Activated T-cell treated with anti-CD3 and anti-CD28 coated beads, Interleukin-2, amount 50 U/mL, for 48 hours (primary cell): Measurements from ENCODE around the gene PDE9A.
"Not testable (repeated sequence)": the region's sequence is repeated elsewhere in the genome, so short reads cannot be mapped to it uniquely, and the experiment has no call there.

ENCODE experiments used
- DNase-seq, 2 experiments: peaks; one replicate each; pipeline ENCODE4 v3.0.0-alpha.2; 2020

Gene PDE9A

DNA sequence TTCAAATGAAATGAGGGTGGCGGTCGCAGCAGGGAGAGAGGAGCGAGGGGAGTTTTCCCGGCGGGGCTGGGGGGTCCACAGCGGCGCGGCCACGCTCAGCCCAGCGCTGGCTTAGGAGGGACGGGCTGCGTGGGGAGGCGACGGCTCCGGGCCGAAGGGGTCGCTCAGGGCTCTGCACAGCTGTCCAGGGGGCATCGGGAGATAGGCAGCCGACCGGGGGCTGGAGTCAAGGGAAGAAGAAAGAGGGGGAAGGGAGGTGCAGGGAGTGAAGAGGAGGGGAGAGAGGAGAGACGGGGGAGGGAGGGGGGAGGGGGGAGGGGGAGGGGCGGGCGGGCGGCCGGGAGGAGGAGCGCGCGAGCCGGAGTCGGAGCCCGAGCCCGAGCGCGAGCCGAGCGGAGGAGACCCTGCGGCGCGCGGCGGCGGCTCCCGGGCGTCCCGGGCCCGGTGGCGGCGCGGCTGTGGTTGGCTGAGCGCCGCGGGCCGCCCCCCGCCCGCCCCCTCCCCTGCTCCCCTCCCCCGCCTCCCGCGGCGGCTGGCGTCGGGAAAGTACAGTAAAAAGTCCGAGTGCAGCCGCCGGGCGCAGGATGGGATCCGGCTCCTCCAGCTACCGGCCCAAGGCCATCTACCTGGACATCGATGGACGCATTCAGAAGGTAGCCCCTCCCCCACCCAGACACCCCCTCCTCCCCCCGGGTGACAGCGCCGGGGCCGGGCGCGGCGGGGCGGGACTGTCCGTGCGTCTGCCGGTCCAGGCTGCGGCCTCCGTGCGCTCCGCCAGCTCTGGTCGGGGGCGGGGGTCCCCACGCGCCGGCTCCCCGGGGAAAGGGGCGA lies at the start of gene PDE9A:
Gene PDE9A, plus strand, starts transcription at position 391 of the 831 bp plus-strand sequence. Its CDS starts 194 bp downstream, at position 585.
- DNase-seq: peak; percentile 38 to 42

GRCh38 chr21:42607102-42607501 lies 46.3 kb upstream of the PDE9A start:
- no peak for DNase-seq

DNA sequence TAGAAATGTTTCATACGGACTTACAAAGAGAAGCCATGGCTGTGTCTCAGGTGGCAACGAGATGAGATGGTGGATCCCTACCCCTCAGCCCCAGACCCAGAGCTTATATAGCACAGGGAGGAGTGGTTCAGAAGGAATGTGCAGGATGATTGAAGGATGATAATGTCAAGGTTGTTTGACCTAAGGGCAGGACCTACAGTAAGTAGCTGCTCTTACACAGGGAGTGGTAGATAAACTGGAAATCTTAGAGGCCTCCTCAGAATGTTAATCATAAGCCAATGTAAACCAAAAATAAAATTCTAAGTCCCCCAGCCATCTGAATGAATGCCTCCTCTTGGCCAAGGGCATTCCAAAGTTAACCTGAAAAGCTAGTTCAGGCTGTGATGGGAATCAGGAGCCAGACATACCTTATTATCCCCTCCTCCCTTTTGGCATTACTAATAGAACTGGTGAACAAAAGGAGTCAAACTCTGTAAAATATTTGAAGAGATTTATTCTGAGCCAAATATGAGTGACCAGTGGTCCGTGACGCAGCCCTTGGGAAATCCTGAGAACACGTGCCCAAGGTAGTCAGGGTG lies 45.8 kb upstream of the PDE9A start:
- no peak for DNase-seq

GRCh38 chr21:42608446-42608845 lies 45.0 kb upstream of the PDE9A start:
- no peak for DNase-seq

- peak; percentile 58 to 70 for DNase-seq
Measured at GRCh38 chr21:42609811-42610210, 43.6 kb upstream of the PDE9A start.

DNA sequence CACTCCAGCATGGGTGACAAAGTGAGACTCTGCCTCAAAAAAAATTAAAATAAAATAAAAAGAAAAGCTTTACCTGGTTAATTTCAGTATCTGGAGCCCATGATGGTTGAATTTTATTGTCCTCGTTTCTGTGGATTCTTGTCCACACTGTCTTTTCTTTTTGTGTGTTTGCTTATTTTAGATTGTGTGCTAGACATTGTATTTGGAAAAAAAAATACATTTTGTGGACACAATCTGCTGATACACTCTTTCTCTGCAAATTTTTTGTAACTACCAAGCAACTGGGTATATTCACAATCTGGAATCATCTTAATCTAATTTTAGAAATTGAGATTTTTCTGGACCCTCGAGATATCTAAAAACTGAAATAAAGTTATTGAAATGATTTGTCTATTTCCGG lies 41.6 kb upstream of the PDE9A start:
- no peak for DNase-seq

DNA sequence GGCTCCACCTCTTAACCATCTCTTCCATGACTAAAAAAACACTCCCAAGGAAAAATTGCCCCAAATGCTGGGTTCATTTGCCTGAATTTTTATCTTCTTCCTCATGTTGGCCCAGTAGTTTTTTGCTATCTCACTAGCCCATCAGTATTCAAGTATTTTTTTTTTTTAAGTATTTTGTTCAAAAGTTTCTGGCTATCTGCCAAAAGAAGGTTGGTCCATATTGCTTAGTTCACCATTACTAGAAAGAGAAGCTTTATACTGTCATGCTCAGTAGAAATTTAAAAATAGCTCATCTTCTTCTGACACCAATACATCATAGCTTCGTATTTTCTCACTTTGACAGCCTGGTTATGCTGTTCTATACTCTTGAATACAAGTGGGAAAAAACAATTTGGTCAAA lies 41.0 kb upstream of the PDE9A start:
- no peak for DNase-seq

DNA sequence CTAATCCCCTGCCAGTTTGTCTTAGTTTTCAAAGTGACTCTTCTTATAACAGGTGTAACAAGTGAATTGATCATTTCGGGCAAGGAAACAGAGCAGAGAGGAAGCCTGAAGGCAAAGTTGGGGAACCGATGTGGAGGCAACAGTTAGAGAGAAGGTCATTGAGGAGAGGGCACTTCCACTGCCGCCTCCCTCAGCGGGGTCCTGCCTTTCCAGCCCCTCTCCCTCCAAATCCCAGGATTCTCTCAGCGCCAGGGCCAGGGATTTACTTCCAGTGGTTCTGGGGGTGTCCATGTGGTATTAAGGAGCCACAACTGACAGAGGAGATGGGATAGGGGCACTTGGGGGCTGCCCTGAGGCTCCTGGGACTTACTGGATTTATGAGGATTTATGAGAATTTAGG lies 39.7 kb upstream of the PDE9A start:
- no peak for DNase-seq

- DNase-seq: peak; percentile 55 to 65
Measured at GRCh38 chr21:42614396-42614795, 39.0 kb upstream of the PDE9A start.

- peak; percentile 68 to 76 for DNase-seq
Measured at GRCh38 chr21:42614811-42615351, 38.5 kb upstream of the PDE9A start.

DNA sequence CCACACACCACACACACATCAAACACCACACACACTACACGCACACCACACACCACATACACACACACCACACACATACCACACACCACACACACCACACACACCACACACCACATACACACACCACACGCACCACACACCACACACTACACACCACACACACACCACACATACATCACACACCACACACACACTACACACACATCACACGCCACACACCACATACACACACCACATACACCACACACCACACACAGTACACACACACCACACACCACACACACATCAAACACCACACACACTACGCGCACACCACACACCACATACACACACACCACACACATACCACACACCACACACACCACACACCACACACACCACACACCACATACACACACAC lies 38.0 kb upstream of the PDE9A start:
- DNase-seq: not testable (repeated sequence)

DNA sequence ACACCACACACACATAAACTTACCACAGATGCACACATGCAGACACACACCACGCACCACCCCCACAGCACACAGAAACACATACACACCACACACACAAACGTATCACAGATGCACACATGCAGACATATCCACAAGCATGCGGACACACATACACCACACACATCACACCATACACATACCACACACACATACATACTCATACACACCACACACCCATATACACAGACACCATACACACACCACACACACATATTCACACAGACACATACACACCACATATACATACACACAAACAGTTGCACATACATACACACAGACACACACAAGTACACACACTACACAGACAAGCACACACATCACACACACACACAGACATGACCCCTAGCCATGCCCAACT lies 37.5 kb upstream of the PDE9A start:
- DNase-seq: no peak

- DNase-seq: peak in 1 of 2 experiments; percentile 30
Measured at GRCh38 chr21:42616446-42616845, 37.0 kb upstream of the PDE9A start.

DNA sequence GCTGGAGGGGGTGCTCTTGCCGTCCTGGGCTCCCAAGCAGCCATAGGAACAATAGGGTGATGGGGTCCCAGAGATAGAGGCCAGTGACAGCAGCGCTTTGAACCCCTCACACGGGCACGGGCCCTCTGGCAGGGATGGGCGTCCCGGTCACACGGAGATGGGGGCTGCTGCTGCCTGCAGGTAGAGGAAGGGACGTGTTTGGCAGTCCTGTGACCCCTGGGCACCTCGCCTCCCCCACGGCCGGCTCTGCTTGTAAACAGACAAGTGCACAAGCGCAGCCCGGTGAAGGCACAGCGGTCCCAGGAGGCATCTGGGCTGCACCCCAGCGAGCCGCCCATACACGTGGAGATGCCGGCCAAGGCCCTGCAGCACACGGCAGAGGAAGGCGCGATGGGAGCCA lies 36.5 kb upstream of the PDE9A start:
- no peak for DNase-seq

- DNase-seq: no peak
Measured at GRCh38 chr21:42617486-42617885, 35.9 kb upstream of the PDE9A start.

DNA sequence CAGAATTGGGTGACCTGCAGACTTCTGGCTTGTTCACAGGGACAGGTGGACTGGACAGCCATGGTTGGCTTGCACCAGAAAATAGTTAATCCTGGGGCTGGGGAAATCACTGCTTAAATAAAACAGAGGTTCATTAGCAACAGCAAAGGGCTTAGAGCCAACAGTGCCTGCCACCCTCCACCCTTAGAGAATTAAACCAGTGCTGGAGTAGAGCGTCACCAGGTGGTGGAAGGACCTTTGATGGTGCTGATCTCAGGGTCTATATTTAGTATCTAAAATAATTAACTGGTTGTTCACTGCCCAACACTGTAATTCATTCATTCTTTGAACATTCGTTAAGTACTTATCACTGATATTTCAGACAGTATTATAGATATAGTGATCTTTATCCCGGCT lies 34.7 kb upstream of the PDE9A start:
- no peak for DNase-seq

DNA sequence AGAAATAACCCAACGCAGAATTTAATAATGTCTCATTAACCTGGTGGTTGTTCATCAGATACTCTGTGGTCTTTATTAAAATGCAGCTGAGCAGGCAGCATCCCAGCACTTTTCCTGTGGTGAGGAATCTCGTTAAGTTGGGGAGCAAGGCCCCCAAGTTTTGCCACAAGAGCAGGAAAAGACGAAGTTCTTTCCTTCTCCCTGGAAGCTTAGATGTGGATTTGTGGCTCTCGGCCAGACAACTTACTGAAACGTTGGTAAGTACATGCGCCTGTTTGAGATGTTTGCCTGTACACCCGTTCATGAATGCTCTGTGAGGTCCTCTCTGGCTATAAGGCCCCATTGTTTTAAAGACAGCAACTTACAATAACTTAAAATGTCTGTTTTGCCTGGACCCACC lies 34.3 kb upstream of the PDE9A start:
- no peak for DNase-seq

- DNase-seq: no peak
Measured at GRCh38 chr21:42619841-42620240, 33.6 kb upstream of the PDE9A start.

DNA sequence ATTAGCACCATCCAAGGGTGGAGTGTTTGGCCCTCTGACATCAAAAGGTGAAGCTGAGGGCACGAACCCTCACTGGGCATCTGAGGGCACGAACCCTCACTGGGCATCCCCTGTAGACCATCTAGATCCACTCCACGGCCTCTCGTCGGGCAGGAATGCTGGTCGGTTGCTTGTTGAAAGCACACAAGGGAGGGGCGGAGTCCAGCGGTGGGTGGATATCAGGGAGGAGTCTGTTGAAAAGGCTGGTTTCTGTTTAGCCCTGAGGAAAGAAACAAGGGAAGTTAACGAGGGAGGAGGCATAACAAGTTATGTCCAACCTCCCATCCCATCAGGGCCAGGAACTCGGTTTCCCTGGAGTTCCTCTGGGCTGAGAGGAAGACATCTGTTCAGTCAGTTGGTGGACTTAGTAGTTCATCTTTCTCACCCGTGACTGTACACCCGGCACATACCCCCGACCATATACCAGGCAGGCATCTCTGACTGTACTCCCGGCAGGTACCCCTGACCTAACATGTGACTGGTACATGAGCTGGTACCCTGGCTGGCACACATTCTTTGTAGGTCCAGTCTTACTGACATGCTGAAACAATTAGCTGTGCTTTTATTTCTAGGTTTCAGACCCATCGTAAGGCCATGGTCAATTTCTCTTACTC lies 32.1 kb upstream of the PDE9A start:
- DNase-seq: no peak

GRCh38 chr21:42621819-42622177 lies 31.6 kb upstream of the PDE9A start:
- no peak for DNase-seq

- no peak for DNase-seq
Measured at GRCh38 chr21:42622284-42622683, 31.1 kb upstream of the PDE9A start.

GRCh38 chr21:42623694-42624093 lies 29.7 kb upstream of the PDE9A start:
- no peak for DNase-seq

- no peak for DNase-seq
Measured at GRCh38 chr21:42624095-42624790, 29.2 kb upstream of the PDE9A start.
